Small intestine (tissue), 7 donors: ENCODE data around the gene DNAJC4. TPM values are rescaled to one million over a fixed set of nuclear protein-coding genes. Genes with fewer than 3 reads are reported as not detected.

Source experiments
- DNase-seq, 2 donors: peaks; one replicate each; pipeline versions ENCODE4 v3.0.0 to v3.0.0-alpha.2; 2013
- FAIRE-seq: peaks from 2 replicates; lab custom pipeline; 2012; peaks lifted over from hg19 to GRCh38; lab: Jason Lieb, UNC
- H3K27ac ChIP-seq, 3 donors: one replicate each; pipeline ENCODE4 v1.5.1; 2013; ENCODE audit warnings: low read length in 2 of 3, mild to moderate bottlenecking in 2 of 3, control low read depth in 1 of 3, inconsistent platforms in 1 of 3, low read depth in 1 of 3, moderate library complexity in 1 of 3
- H3K27me3 ChIP-seq, 3 donors: one replicate each; pipeline ENCODE4 v1.6.1; 2013; ENCODE audit warnings: low read length in 3 of 3, inconsistent platforms in 1 of 3; ENCODE audit not compliant: control insufficient read depth in 3 of 3, insufficient read depth in 3 of 3
- H3K36me3 ChIP-seq, 3 donors: one replicate each; pipeline ENCODE4 v1.6.1; 2013; ENCODE audit warnings: low read length in 3 of 3, inconsistent platforms in 1 of 3, low read depth in 1 of 3, mild to moderate bottlenecking in 1 of 3, moderate library complexity in 1 of 3; ENCODE audit not compliant: control insufficient read depth in 3 of 3, insufficient read depth in 2 of 3
- H3K4me1 ChIP-seq, 3 donors: one replicate each; pipeline ENCODE4 v1.6.1; 2013; ENCODE audit warnings: low read length in 2 of 3, inconsistent platforms in 1 of 3, low read depth in 1 of 3, mild to moderate bottlenecking in 1 of 3, moderate library complexity in 1 of 3; ENCODE audit not compliant: control insufficient read depth in 3 of 3, insufficient read depth in 2 of 3
- H3K4me3 ChIP-seq, 3 donors: one replicate each; pipeline ENCODE4 v1.5.1; 2013; ENCODE audit warnings: low read length in 3 of 3, control low read depth in 1 of 3, inconsistent platforms in 1 of 3, low read depth in 1 of 3, mild to moderate bottlenecking in 1 of 3, moderate library complexity in 1 of 3
- H3K9me3 ChIP-seq, 2 donors: one replicate each; pipeline ENCODE4 v1.6.1; 2013; ENCODE audit warnings: low read depth in 1 of 2, low read length in 1 of 2; ENCODE audit not compliant: control insufficient read depth in 2 of 2, insufficient read depth in 1 of 2
- WGBS, 3 donors: extraction: QIAGEN DNeasy Blood & Tissue Kit; methylation state at CpG; one replicate each; pipeline ENCODE4 v1.1.7; 2013; 5-methylcytosine and 5-hydroxymethylcytosine counted together
- polyA plus RNA-seq, 4 donors: library from polyadenylated mRNA; stranded (reverse) in 3 of 4; unstranded in 1 of 4; fragments of 200-250 nt in 3 of 4; fragments of 120-200 nt in 1 of 4; gene quantifications; one replicate each; pipeline versions ENCODE4 v1.2.1 to v1.2.3, GENCODE V29; 2013
- donor health status: healthy with polysubstance abuse.
- donor health status: control.
- donor health status: control.
- donor health status: Bipolar disorder and iron deficiency.
- donor health status: healthy.

DNAJC4 gene
- polyA plus RNA-seq, 4 donors = 50.6 to 164 (median 93.6) TPM

DNA sequence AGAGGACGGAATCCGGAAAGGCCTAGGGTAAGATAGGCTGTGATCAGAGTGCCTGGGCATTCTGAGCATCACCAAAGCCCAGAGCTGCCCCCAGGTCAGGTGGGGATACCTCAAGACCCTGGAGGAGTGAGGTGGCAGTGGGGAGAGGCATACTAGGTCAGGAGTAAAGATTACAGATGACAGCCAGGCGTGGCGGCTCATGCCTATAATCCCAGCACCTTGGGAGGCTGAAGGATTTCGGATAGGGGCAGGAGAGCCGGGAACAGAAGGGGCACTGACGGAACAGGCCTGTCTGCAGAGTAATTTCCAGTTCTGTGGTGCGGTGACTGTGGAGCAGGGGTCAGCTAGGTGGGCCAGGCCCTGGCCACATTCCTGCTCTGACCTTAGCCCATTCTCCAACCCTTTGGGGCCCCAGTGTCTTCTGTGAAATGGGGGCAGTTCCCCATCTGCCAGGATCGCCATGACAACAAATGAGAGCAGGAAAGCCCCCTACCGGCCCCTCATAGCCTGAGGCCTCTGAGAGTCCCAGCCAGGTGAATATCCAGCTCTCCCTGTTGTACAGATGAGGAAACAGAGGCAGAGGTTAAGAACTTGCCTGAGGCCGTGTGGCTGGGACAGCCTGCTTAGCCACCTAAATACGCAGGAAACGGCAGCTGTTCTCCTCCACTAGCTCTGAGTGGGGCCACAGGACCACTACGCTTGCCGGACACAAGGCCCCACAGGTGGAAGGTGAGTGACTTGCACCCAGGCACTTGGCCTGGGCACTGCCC, 44.9 kb downstream of the DNAJC4 start:
- 91 to 95% (median 94%) methylated on average over 15 of the region's 15 CpGs for WGBS, 3 donors
- no peak for DNase-seq
- H3K9me3 ChIP-seq = no peaks in the 10 kb centered on the region
- peaks cover 0 to 23% (median 2%) of the 10 kb centered on the region in 3 donors for H3K4me1 ChIP-seq
- H3K27ac ChIP-seq = no peak overlapping the region
- no peak for FAIRE-seq
- peaks cover 7 to 57% (median 10%) of the 10 kb centered on the region in 3 donors for H3K36me3 ChIP-seq
- no peak overlapping the region for H3K4me3 ChIP-seq
- H3K27me3 ChIP-seq = no peaks in the 10 kb centered on the region

DNA sequence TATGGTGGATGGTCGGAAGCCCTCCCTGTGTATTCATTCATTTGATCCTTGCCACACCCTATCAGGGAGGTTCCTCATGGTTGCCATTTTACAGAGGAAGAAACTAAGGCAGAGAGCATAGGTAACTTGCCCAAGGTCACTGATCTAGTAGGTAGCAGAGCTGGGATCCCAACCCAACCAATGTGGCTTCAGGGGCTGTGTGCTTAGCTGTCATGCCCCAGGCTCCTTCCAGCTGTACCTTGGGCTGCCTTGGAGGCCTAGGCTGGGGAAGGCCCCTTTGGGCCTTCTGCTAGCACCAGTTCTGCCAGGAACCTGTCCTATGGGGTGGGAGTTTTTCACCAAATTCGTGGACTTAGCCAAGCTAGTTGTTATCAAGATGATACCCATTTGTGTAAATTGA, 45.5 kb downstream of the DNAJC4 start:
- FAIRE-seq (no peak), DNase-seq (no peak)
- Histone ChIP-seq H3K4me3 (no peak overlapping the region), H3K4me1 (peaks cover 0 to 23% (median 2%) of the 10 kb centered on the region in 3 donors), H3K27ac (no peak overlapping the region), H3K36me3 (peaks cover 7 to 61% (median 10%) of the 10 kb centered on the region in 3 donors), H3K9me3 (no peaks in the 10 kb centered on the region), H3K27me3 (no peaks in the 10 kb centered on the region)
- 82 to 93% (median 85%) methylated on average over 2 of the region's 2 CpGs for WGBS, 3 donors

DNA sequence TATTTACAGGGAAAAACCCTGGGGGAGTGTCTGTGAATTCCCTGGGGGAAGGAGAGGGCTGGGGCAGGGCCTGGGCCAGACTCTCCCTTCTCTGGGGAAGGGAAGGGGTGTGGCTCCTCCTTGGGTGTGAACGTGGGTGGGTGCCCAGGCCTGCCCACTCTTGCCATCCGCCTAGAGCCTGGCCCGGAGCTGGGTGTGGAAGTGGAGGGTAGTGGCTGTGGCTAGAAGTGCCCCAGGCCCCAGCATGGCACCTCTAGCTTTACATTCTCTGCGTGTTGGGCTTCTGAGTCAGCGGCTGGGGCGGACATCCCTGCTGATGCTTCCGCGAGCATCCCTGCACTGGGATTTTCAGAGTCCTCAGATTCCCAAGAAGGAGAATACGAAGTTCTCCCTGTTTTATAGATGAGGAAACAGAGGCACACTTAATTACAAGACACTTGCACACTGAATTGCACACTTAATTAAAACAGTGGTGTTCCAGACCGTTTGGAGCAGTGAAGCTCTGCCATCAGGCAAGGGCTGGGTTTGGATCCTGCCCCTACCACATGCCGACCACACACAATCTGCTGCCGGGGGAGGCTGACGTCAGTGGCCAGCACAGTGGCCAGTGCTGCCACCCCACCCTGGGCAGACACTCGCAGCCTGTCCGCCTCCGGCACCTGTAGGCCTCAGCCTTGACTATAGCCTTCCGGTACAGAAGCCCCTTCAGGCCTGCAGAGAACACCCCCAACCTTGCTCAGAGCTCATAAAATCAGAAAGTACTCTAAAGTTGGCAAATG, 46.5 kb downstream of the DNAJC4 start:
- peaks cover 7 to 69% (median 10%) of the 10 kb centered on the region in 3 donors for H3K36me3 ChIP-seq
- no peaks in the 10 kb centered on the region for H3K27me3 ChIP-seq
- WGBS, 3 donors = 81 to 87% (median 84%) methylated on average over 15 to 17 of the region's 17 CpGs
- FAIRE-seq (no peak), DNase-seq (peak in 1 of 2 donors; percentile 46)
- H3K4me3 ChIP-seq = no peak overlapping the region
- no peaks in the 10 kb centered on the region for H3K9me3 ChIP-seq
- H3K4me1 ChIP-seq = peaks cover 0 to 19% (median under 1%) of the 10 kb centered on the region in 3 donors
- H3K27ac ChIP-seq = no peak overlapping the region

DNA sequence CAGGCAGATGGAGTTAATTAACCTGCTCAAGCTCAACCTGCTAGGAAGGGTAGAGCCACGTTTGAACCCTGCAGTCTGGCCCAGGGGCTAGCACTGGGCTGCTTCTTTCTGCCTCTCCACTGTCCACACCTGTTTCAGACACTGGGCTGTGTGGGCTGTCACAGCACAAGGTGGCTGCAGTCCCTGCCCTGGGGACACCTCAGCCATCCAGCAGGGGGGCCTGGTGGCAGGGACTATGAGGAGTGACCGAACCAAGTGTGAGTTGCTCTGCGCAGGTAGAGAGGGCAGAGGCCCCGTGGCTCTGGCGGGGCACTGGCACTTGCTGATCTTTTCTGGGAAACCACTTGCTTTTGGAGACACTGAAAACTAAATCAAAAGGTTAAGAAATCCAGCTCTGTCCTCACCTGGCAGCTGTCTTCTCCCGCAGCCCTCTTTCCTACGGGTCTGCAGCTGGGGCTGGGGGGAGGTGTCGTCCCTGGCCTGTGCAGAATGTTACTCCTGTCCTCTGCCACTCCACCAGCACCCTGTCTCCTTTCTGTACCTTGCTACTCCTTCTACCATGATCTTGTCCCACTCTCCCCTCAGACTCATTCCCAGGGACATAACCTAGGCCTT, 48.3 kb downstream of the DNAJC4 start:
- peaks cover 0 to 7% (median 4%) of the 10 kb centered on the region in 3 donors for H3K4me1 ChIP-seq
- H3K36me3 ChIP-seq = peaks cover 7 to 75% (median 10%) of the 10 kb centered on the region in 3 donors
- WGBS, 3 donors = 86 to 90% (median 89%) methylated on average over 8 of the region's 8 CpGs
- DNase-seq = no peak
- H3K27ac ChIP-seq = no peak overlapping the region
- no peak overlapping the region for H3K4me3 ChIP-seq
- H3K27me3 ChIP-seq = no peaks in the 10 kb centered on the region
- no peak for FAIRE-seq
- H3K9me3 ChIP-seq = no peaks in the 10 kb centered on the region

DNA sequence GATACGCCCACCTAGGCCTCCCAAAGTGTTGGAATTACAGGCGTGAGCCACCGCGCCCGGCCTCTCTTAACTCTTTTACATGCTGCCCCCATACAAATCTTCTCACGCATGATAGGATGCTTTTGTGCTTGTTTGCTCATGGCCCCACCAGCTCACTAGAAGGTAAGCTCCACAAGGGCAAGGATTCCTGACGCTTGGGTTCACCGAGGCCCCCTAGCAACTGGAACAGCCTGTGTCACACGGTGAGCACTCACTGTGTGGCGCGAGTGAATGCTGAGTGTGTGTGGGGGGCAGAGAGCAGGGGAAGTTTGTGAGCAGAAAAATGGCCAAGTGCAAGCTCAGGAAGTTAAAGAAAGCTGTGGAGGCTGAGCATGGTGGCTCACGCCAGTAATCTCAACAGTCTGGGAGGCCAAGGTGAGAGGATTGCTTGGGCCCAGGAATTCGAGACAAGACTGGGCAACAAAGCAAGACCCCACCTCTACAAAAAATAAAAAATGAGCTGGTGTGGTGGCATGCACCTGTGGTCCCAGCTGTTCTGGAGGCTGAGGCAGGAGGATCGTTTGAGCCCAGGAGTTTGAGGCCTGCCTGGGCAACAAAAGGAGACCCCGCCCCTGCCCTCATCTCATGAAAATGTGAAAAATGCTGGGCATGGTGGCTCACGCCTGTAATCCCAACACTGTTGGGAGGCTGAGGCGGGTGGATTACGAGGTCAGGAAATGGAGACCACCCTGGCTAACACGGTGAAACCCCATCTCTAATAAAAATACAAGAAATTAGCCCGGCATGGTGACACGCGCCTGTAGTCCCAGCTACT, 51.8 kb downstream of the DNAJC4 start:
- FAIRE-seq (no peak), DNase-seq (no peak)
- Histone ChIP-seq H3K9me3 (no peaks in the 10 kb centered on the region), H3K4me3 (no peak overlapping the region), H3K36me3 (peaks cover 4 to 52% (median 5%) of the 10 kb centered on the region in 3 donors), H3K27ac (no peak overlapping the region), H3K27me3 (no peaks in the 10 kb centered on the region), H3K4me1 (peaks cover 0 to 19% (median 4%) of the 10 kb centered on the region in 3 donors)
- 94 to 96% (median 95%) methylated on average over 22 of the region's 22 CpGs for WGBS, 3 donors

DNA sequence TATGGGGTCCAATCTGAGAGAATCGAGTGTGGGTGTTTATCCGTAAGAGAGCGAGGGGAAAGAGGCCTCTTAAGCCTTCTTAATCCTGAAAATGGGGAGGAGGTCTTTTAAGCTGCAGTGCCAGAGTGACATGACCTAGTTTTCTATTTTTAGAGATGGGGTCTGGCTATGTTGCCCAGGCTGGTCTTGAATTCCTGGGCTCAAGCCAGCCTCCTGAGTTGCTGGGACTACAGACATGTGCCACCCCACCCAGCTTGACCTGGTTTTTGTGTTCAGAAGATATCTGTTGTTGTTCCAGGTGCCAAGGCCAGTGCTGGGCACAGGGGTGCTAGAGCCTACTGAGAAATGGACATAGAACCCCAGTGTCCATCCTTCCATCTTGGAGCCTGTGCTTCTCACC, 52.7 kb downstream of the DNAJC4 start:
- no peak overlapping the region for H3K4me3 ChIP-seq
- FAIRE-seq = no peak
- peaks cover 0 to 19% (median 4%) of the 10 kb centered on the region in 3 donors for H3K4me1 ChIP-seq
- peaks cover 4 to 50% (median 5%) of the 10 kb centered on the region in 3 donors for H3K36me3 ChIP-seq
- no peaks in the 10 kb centered on the region for H3K27me3 ChIP-seq
- H3K27ac ChIP-seq = no peak overlapping the region
- WGBS, 3 donors = 90 to 96% (median 91%) methylated on average over 3 of the region's 3 CpGs
- no peaks in the 10 kb centered on the region for H3K9me3 ChIP-seq
- no peak for DNase-seq
